CD4-positive, alpha-beta T cell treated with Interleukin-15 for 1 hour (primary cell): ENCODE measurements around the gene PRKG1.

Experiments
- DNase-seq: peaks from one replicate; pipeline ENCODE4 v3.0.0-alpha.2; 2020

PRKG1 gene

DNA sequence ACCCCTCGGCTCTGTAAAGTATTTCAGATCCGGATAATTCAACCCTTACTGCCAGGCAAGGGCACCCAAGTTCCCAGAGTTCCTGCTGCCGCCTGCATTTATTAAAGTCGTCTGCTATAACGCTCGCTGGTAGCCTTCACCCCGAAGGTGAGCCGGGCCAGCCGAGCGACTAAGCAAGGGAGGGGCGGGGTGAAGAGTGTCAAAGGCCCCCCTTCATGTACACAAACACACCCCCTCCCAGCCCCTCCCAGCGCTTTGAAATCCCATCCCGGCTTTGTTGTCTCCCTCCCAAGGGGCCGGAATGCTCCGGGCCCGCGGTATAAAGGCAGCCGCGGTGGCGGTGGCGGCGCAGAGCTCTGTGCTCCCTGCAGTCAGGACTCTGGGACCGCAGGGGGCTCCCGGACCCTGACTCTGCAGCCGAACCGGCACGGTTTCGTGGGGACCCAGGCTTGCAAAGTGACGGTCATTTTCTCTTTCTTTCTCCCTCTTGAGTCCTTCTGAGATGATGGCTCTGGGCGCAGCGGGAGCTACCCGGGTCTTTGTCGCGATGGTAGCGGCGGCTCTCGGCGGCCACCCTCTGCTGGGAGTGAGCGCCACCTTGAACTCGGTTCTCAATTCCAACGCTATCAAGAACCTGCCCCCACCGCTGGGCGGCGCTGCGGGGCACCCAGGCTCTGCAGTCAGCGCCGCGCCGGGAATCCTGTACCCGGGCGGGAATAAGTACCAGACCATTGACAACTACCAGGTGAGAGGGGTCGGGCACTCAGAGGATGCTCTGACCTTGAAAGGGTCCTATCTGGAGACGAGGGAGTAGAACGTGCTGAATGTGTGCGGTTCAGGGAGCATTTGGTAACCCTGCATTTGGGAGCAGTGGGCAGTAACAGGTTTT lies 1239.9 kb downstream of the PRKG1 start, which contains the start of gene DKK1:
DKK1 (plus strand) TSS at position 349 of the 889 bp plus-strand sequence; CDS start at position 503, 154 bp downstream.
- DNase-seq, result no peak

DNA sequence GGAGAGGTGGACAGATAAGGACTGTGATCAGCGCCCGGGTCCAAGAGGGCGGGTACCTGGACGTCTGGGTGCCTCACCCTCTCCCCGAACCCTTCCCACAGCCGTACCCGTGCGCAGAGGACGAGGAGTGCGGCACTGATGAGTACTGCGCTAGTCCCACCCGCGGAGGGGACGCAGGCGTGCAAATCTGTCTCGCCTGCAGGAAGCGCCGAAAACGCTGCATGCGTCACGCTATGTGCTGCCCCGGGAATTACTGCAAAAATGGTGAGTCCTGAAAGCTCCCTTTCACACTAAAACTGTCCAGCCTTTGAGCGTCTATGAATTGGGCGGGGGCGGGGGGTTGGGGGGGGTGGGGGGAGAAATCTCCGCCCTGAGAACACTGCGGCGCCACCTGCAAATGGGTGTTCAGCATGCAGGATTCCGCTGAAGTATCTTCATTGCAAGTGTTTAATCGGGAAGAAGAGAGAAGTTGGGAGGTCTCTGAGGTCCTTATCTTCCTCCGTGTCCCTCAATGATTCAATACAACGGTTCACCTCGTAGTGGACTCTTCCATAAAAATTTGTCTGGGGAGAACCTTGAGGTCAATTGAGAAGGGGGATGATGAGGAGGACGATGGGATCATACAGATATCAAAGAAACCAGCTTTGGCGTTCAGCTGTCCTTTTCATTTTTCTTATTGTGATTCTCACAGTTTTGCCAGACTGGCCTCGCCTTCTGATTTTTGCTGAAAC lies 1240.7 kb downstream of the PRKG1 start:
- no peak for DNase-seq

DNA sequence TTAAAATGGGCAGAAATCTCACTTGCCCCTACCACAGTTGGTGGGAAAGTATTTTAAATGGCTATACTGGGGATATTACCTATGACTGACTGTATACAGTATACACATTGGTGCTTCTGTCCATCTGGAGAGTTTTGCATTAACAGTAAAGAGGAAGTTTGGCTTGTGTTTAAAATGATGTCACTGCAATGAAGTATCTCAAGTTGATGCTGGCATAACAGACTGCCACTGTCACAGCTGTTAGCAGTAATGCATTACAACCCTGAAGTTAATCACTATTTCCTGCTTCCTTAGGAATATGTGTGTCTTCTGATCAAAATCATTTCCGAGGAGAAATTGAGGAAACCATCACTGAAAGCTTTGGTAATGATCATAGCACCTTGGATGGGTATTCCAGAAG lies 1241.7 kb downstream of the PRKG1 start:
- no peak for DNase-seq

DNA sequence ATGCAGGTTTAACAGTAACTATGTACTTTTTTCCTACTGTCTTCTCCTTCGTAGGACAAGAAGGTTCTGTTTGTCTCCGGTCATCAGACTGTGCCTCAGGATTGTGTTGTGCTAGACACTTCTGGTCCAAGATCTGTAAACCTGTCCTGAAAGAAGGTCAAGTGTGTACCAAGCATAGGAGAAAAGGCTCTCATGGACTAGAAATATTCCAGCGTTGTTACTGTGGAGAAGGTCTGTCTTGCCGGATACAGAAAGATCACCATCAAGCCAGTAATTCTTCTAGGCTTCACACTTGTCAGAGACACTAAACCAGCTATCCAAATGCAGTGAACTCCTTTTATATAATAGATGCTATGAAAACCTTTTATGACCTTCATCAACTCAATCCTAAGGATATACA lies 1242.2 kb downstream of the PRKG1 start:
- DNase-seq, result no peak

DNA sequence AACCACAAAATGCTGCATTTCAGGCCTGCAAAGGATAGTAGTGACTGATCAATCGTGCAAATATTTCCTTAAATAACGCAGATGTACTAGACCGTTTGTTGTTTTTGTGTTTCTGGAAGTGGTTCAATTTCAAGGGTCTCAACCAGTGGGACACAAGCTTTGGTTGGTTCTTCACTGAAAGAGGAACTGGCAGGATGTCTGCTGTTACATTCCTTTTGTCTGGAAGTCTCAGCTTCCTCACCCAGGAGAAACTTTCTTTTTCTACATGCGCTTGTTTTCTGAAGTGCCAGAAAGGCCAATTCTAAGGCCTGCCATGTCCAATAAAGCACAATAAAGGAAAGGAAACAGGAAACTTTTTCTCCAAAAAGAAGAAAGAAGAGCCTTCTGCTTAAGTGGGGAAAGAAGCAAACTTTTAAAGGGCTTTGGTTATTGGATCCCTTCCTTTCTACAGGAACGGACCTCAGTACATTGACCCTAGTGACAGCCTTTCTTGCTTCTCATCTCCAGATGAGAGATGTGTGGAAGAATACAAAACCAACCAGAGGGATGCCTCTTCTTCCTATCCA lies 1243.9 kb downstream of the PRKG1 start:
- DNase-seq, result no peak

DNA sequence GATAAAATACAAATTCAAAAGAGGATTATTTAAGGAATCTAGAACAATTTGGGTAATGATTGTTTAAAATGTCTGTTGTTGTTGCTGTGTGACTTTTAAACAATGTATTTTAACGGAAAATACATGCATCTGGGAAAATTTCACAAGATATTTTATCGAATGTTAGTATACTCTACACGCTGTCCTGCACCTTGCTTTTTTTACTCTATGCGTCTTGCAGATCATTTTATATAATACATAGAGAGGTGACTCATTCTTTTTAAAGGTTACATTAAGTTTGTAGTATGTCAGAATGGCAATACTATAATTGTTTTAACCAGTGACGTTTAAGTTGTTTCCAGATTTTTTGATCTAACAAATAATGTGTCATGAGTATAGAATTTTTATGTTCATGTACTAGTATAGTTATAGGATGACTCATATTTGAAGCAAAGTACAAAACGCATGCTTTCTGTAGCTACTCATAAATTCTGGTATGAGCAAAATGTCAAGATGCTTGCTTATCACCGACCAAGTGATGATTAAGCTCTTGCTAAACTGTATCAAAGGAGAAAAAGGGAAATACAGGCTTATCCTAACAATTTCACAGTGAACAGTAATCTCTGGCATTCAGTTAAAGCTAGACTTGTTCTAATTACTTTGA lies 1244.7 kb downstream of the PRKG1 start:
- DNase-seq, result no peak

DNA sequence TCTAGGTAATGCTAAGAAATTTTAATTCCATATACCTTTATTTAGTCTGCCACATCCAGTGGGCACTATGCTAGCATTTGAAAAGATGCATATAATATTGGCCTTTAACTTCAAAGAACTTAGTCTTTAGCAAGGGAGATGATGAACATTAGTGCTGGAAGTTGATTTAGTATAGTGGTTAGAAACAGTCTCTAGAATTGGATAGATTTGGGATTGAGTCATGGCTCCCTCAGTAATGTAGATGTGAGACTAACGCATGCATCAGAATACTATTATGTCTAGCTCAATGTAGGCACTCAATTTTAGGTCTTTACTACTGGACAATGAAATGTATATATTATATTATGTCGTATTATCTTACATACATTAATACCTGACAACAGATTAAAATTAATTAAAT lies 1245.6 kb downstream of the PRKG1 start:
- no peak for DNase-seq

DNA sequence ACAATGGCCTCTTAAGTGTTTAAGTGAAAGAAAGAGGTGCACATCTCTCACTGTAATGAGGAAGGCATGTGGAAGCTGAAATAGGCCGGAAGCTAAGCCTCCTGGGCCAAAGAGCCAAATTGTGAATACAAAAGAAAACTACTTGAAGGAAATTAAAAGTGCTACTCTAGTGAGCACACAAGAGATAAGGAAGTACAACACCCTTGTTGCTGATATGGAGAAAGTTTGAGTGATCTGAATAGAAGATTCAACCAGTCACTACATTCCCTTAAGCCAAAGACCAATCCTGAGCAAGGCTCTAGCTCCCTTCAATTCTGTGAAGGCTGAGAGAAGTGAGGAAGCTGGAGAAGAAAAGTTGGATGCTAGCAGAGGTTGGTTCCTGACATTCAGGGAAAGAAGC lies 1248.0 kb downstream of the PRKG1 start:
- no peak for DNase-seq

DNA sequence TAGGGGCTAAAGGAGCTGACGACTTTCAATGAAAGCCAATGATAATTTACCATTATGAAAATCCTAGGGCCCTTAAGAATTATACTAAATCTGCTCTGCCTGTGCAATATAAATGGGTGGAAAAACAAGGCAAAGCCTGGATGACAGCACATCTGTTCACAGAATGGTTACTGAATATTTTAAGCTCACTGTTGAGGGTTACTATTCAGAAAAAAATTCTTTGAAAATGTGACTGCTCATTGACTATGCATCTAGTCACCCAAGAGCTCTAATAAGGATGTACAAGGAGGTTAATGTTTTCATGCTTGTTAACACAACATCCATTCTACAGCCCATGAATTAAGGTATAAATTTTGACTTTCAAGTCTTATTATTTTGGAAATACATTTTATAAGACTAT lies 1248.6 kb downstream of the PRKG1 start:
- DNase-seq, result no peak

DNA sequence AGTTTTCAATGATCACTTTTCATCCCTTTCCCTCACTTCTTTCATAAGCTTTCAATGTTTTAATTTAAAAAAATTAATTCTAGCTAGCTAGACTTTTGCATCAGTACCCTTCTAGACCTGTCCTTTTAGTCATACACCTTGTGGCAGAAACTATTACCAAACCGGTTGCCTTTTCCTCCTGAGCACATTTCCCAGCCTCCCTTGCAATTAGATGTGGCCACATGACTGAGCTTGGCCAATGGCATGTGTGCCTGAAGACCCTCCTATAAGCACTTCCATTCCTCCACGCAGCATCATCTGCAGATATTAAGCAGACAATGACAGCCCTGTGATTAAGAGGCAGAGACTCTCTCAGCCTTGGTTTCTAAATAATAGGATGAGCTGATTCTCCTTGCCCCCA lies 1252.1 kb downstream of the PRKG1 start:
- no peak for DNase-seq

DNA sequence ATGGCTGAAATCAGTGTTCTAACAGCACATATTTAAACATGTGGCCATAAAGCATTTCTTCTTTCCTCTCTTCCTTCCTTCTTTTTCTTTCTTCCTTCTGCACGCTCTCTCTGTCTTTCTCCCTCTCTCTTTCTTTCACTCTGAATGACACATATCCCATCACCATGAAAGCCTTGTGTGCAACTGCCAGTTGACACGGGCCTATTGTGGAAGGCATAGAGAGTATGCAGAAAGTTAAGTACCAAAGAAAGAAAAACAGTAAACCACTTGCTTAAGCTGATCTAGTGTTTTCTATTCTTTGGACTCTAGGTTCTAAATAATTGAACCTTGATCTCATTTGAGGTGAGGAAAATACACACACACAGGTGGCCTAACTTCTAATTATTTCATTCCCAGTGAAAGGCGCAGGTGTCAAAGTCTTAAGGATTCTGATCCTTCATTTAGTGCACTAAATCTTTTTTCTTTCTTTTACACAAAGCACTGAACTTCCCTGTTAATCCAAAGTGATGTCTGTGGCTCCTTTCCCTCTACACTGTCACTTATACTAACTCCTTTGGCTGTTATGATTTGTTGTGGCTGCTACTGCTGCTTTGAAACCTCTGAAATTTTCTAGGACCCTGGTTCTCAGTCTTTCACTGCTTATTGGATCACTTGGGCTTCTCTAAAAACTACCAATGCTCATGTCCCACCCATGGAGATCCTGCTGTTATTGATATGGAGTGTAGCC lies 1257.5 kb downstream of the PRKG1 start:
- DNase-seq, result no peak

DNA sequence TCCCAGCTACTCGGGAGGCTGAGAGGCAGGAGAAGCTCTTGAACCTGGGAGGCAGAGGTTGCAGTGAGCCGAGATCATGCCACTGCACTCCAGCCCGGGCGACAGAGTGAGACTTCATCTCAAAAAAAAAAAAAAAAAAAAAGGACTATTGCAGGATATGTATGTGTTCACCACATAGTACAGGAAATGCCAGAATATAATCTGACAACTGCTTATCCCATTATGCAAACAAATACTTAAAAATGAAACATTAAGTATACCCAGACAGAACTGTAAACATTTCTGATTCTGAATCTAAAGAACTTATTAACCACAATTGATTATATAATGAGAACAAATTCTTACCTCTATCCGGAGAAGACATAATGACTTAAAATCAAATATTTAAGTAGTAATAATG lies 1258.5 kb downstream of the PRKG1 start:
- DNase-seq, result no peak

DNA sequence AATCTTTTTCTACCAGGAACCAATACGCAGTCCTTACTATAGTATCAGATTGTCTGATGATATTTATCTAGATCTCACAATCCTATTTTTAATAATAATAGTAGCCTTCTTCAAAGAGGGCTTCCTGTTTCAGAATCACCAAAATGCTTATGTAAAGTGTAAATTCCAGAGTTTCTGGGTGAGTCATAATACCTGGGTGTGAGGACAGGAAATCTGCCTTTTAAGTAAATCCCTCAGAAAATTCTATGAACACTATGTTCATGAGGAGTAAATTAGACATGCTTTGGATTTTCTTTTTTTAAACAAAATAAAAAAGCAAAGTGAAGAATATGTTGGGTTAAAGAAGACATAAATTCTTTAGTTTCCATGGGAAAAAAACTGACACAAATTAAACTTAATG lies 1260.3 kb downstream of the PRKG1 start:
- DNase-seq, result no peak

DNA sequence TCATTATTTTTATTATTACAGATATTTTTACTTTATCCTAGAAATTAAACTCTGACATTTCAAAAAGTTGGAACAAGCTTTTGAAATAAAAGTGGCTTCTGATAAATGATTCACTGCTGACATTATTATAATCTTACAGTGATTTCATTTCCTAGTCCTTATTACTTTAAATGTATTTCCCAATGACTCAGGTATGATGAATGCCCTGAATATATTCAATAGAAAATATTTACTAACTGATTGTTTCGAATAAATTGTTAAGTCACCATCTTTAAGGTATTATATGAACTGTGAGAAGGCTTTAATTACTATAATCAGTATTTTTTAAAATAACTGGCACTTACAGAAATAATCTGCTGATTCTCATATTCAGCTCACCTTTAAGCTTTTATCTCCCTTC lies 1261.4 kb downstream of the PRKG1 start:
- DNase-seq, result no peak

DNA sequence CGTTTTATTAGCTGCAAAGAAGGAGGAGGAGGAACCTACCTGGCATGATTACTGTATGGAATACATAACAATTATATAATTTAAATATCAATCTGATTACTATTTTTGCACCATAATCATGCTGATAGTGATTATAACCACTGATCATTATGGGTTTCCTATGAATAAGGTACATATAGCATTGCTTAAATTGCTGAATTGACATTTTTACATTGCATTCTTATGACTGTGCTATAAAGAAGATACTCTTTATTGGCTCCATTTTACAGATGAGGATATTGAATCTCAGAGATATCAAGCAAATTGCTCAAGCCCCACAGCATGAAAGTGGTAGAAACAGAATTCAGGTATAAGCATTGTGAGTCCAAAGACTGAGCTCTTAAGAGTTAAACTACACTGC lies 1262.9 kb downstream of the PRKG1 start:
- DNase-seq, result no peak

DNA sequence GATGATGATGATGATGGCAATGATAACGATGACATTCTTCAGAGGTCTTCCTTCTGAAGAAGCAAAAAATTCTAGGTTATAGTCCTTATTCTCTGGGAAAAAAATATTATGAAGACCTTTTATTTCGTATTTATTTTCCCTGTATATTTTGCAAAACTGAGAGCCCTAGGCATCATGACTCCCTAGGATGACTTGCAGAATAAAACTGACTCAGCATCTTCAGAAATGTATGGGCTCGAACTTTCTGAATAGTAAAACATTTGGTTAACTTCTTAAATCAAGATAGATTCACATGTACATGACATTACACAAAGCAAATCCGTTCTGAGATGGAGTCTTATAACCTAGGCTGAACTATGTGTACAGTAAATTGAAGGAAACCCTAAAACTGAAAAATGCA lies 1269.2 kb downstream of the PRKG1 start:
- DNase-seq, result no peak

DNA sequence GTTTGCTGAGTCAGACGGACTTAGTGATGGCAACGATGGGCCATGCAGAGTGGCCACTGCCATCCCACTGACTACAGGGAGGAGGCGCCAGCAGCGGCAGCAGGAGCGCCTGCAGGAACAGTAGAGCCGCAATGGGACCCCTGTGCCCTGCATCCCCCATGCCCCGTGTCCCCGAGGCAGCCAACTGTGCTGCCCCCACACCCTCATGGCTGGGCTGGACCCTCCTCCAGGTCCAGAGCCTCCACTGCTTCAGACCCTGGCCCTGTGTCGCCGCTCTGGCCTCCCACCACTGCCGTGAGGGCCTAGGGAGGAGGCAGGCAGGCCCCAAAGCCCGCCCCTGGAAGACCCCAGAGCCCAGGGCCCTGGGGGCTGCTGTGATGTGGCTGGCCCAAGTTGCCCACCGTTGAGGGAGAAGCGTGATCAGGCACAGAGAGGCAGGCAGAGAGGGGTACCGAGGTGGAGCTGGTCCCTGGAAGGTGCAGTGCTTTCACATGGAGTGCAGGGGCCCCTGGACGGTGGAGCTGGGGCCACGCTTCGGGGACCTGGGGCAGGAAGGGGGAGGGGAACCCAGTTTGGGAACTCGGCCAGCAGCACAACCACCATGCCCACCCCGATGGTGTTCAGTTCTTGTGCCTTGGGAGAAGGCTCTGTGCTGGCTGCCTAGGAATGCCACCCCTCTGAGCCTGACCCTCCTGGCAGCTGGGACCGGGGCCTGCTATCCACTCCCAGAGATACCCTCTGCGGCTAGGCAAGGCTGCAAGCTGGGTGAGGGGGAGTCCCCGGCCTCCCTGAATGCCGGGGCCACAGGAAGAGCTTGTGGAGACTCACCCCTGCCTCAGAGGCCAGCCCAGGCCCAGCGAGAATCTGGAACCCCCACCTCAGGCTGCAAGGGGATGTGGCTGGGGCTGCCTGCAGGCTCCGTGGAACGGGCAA lies 1272.4 kb downstream of the PRKG1 start:
- no peak for DNase-seq

DNA sequence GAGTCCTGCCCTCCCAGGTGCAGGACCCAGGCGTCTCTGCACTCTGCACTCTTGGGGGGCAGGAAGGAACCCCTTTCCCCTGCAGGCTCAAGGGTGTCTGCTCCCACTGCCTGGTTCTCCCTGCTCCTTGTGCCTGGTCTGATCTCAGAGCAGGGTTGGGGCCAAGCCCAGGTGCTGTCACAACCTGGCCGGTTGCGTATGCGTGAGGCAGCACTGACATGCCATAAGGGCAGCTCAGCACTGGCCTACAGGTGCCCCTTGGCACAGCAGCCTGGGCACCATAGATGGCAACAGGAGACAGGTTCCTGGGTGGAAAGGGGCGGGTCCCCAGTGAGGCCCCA lies 1273.0 kb downstream of the PRKG1 start:
- DNase-seq, result no peak
